GM12801 (cell line): ENCODE results near the gene GALNT13.

Source experiments
- TF ChIP-seq, protein P1 (sequence below): IDR thresholded peaks from one replicate; pipeline ENCODE4 v1.5.1; 2011; ENCODE audit warnings: control low read depth; ENCODE audit not compliant: insufficient read length; ENCODE audit errors: extremely low read depth

Gene GALNT13

DNA sequence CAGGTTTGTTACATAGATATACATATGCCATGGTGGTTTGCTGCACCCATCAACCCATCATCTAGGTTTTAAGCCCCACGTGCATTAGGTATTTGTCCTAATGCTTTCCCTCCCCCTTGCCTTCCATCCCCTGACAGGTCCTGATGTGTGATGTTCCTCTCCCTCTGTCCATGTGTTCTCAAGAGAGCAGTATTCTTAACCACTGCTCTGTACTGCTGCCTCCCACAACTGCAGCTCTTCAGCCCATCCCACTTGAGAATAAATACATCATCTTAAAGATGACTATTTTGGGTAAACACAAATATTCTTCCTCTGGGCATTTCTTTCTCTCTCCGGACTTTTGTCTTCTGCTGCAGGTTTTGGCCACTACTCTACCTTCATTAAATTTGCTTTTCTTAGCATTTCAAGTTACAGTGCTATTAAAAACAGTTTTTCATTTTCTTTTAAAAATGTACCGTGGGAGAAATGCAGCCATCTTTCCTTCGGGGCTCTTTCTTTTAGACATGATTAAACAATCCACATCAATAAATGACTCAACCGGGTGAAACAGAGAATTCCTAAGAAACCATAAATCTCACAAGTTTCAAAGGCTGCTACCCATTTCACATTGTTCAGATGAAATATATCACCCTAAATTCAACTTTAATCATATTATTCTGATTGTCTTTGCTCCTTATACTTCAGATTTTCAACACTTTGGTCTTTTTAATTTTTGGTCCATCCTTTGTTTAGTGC is 323.4 kb downstream of the GALNT13 start:
- TF ChIP-seq, protein P1, sequence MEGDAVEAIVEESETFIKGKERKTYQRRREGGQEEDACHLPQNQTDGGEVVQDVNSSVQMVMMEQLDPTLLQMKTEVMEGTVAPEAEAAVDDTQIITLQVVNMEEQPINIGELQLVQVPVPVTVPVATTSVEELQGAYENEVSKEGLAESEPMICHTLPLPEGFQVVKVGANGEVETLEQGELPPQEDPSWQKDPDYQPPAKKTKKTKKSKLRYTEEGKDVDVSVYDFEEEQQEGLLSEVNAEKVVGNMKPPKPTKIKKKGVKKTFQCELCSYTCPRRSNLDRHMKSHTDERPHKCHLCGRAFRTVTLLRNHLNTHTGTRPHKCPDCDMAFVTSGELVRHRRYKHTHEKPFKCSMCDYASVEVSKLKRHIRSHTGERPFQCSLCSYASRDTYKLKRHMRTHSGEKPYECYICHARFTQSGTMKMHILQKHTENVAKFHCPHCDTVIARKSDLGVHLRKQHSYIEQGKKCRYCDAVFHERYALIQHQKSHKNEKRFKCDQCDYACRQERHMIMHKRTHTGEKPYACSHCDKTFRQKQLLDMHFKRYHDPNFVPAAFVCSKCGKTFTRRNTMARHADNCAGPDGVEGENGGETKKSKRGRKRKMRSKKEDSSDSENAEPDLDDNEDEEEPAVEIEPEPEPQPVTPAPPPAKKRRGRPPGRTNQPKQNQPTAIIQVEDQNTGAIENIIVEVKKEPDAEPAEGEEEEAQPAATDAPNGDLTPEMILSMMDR, result no peak

DNA sequence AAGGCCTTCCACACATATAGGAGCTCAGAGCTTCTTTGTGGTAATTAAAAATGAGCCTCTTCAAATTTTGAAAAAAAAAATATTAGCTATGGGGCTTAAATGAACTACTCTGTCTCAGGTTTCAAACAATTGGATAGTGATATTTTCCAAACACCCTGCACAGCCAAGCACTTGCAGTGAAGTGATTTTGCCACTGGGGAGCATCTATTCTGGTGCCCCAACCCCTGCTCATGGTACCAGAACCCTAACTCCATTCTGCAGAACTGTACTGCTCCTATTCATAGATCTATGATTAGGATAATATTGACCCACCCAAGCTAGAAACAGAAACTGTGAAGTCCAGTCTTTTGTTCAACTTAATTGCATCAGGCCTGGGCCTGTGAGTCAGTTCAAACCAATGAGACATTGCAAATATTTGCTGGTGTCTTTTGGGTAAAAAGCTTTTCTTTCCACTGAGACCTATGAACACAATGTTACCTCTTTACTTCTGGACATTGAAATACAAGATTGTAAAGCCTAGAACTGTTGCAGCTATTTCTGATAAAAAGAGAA is 324.0 kb downstream of the GALNT13 start:
- TF ChIP-seq, protein P1, result no peak

DNA sequence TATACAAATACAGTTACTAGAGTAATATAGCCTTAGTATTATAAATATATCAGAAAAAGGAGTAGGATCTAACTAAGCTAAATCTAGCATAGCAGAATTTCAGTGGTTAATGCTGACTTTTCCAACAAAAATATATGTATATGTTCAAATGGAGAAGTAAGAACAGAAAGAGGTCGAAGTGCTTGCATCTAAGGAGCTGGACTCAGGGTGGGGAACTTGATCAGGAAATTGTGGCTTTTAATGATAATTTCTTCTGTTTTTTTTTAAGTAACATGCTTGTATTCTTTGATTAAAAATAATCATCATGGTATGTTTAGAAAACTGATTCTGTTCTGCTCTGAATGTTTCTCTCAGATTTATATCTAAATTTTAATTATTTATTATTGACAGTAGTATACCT is 327.1 kb downstream of the GALNT13 start:
- TF ChIP-seq, protein P1, result no peak

DNA sequence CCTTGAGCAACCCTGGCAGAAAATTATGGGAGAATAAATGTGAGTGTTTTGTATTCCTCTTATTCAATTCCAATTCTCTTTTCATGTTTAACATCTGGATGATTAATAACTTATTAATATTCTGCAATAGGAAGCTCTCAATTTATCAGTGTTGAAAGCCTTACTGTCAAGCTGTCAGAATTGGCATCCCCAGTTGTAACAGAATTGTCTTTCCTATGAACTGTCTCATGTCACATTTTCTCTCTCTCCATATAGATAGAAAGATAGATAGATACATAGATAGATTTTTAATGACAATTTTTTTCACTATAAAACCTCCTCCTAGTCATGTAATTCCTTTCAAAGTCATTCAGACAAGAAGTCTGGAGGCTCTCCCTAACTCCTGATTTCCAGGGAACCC is 331.5 kb downstream of the GALNT13 start:
- TF ChIP-seq, protein P1, result no peak

DNA sequence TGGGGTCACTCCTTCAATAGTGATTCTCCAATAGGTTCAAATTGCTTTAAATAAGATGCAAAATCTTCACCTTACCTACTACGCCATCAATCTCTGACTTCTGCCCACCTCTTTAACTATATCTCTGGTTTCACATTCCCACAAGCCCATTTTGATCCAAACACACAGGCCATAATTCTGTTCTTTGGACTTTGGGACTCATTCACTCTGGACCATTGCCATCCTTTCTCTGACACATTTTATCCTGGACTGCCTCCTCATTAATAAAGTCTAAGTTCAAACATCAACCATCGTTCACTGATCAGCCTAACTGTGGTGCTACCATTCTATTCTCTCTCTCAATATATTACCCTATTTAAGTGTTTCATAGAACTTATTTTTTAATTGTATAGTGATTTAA is 332.2 kb downstream of the GALNT13 start:
- TF ChIP-seq, protein P1, result no peak

DNA sequence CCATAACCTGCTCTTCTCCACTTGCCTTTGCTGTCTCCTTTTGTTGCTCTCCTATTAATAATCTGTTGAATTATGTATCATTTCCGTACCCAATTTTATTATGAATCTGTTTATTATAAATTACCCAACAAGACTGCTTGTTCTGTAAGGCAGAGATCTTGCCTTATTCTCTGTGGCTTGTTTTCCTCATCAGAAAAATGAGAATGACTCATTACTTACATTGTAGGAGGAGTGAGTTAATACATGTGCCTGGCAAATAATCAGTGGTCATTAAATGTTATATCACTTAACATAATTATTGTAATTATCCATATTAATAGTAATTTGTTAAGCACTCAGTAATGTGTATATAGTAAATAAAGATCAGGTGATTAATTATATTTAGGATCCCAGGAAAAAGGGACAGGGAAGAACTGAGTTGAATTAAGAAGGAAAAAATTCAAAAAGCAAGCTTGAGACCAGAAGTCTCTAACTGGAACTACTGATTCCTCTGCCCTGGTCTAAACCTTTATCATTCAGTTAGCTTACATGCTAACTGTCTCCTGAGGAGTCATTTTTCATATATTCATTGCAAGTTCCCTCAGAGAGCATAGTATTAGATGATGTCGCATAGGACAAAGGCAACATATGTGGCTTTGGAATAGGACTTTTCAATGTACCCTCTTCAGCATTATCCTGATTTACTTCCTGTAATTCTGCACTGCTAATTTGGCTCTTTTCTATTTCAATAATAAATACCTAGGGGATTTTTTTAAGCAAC is 335.7 kb downstream of the GALNT13 start:
- TF ChIP-seq, protein P1, result no peak

DNA sequence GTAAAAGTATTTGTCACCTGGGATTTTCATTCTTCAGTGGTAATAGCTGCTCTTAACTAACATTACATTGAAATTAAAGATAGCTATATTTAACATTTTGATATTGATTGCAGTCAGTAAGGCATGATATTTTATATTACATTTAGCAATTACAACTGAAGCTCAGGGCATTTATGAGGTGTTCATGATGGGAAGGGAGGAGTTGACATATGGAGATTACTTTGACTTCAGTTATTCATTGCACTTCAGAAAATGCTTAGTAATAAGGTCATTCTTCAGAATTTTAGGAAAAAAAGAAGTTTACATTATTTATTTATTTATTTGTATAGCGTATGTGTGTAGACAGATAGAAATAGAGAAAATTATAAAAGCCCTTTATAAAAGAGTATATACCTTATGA is 352.0 kb downstream of the GALNT13 start:
- TF ChIP-seq, protein P1, result no peak
